NCI-H2196 (cell line): Measurements from ENCODE around the gene HSP90AA1.
"Not testable (repeated sequence)": the region's sequence is repeated elsewhere in the genome, so short reads cannot be mapped to it uniquely, and the experiment has no call there.

Experiments used
- DNase-seq: peaks from one replicate; lab custom pipeline; 2025; ENCODE audit not compliant: unreplicated experiment; lab: John Stamatoyannopoulos, UW

Gene HSP90AA1

GRCh38 chr14:102086972-102087761 lies at the start of gene HSP90AA1:
TSS of gene HSP90AA1 (minus strand) at chr14:102087044. CDS start at chr14:102086378, 666 bp downstream.
- peak; percentile 83 for DNase-seq

GRCh38 chr14:102135456-102135855 lies 48.6 kb upstream of the HSP90AA1 start:
- not testable (repeated sequence) for DNase-seq

- not testable (repeated sequence) for DNase-seq
Observed at GRCh38 chr14:102134719-102135118, 47.9 kb upstream of the HSP90AA1 start.

- not testable (repeated sequence) for DNase-seq
Observed at GRCh38 chr14:102134021-102134420, 47.2 kb upstream of the HSP90AA1 start.

GRCh38 chr14:102131741-102132140 lies 44.9 kb upstream of the HSP90AA1 start:
- no peak for DNase-seq

GRCh38 chr14:102126807-102127455 lies 40.1 kb upstream of the HSP90AA1 start:
- DNase-seq: no peak

GRCh38 chr14:102125546-102125945 lies 38.7 kb upstream of the HSP90AA1 start:
- no peak for DNase-seq

GRCh38 chr14:102124419-102124818 lies 37.6 kb upstream of the HSP90AA1 start:
- no peak for DNase-seq

- no peak for DNase-seq
Observed at GRCh38 chr14:102121567-102121966, 34.7 kb upstream of the HSP90AA1 start.

- no peak for DNase-seq
Observed at GRCh38 chr14:102120888-102121287, 34.0 kb upstream of the HSP90AA1 start.

GRCh38 chr14:102117852-102118251 lies 31.0 kb upstream of the HSP90AA1 start:
- no peak for DNase-seq

- DNase-seq: no peak
Observed at GRCh38 chr14:102116361-102117180, 29.7 kb upstream of the HSP90AA1 start.

GRCh38 chr14:102111101-102111500 lies 24.3 kb upstream of the HSP90AA1 start:
- no peak for DNase-seq

- not testable (repeated sequence) for DNase-seq
Observed at GRCh38 chr14:102109332-102109731, 22.5 kb upstream of the HSP90AA1 start.

- DNase-seq: no peak
Observed at GRCh38 chr14:102105369-102105768, 18.5 kb upstream of the HSP90AA1 start.

- DNase-seq: no peak
Observed at GRCh38 chr14:102103062-102103695, 16.3 kb upstream of the HSP90AA1 start.

- no peak for DNase-seq
Observed at GRCh38 chr14:102097441-102098135, 10.7 kb upstream of the HSP90AA1 start.

GRCh38 chr14:102096569-102097188 lies 9.8 kb upstream of the HSP90AA1 start:
- DNase-seq: peak; percentile 79

GRCh38 chr14:102095871-102096568 lies 9.2 kb upstream of the HSP90AA1 start:
- DNase-seq: no peak
